Hepatocyte (in vitro differentiated cells): ENCODE data around the gene TCTA. TPM values are rescaled to one million over a fixed set of nuclear protein-coding genes. Genes with fewer than 3 reads are reported as not detected.

Experiments used
- DNase-seq: peaks from one replicate; pipeline ENCODE4 v3.0.0-alpha.2; 2016; ENCODE audit warnings: low spot score
- H2AFZ ChIP-seq: fragments of 200-600 bp; sonication (generic); 2 replicates; pipeline ENCODE4 v1.6.0; 2016; ENCODE audit warnings: antibody characterized with exemption, mild to moderate bottlenecking
- H3K27ac ChIP-seq: fragments of 200-600 bp; sonication (generic); 2 replicates; pipeline ENCODE4 v1.5.1; 2016; ENCODE audit warnings: mild to moderate bottlenecking
- H3K27me3 ChIP-seq: fragments of 200-600 bp; sonication (generic); 2 replicates; pipeline ENCODE4 v1.6.1; 2016
- H3K36me3 ChIP-seq: fragments of 200-600 bp; sonication (generic); replicated peaks from 2 replicates; pipeline ENCODE4 v1.5.1; 2016; ENCODE audit warnings: low read depth; ENCODE audit not compliant: insufficient read depth
- H3K4me1 ChIP-seq: fragments of 200-600 bp; sonication (generic); 2 replicates; pipeline ENCODE4 v1.5.1; 2016; ENCODE audit warnings: mild to moderate bottlenecking, moderate library complexity; ENCODE audit not compliant: insufficient read depth
- H3K4me2 ChIP-seq: fragments of 200-600 bp; sonication (generic); 2 replicates; pipeline ENCODE4 v1.6.0; 2016
- H3K4me3 ChIP-seq: fragments of 200-600 bp; sonication (generic); 2 replicates; pipeline ENCODE4 v1.5.1; 2016; ENCODE audit warnings: mild to moderate bottlenecking
- H3K79me2 ChIP-seq: fragments of 200-600 bp; sonication (generic); 2 replicates; pipeline ENCODE4 v1.6.0; 2017; ENCODE audit warnings: mild to moderate bottlenecking
- H3K9me2 ChIP-seq: fragments of 200-600 bp; sonication (generic); replicated peaks from 2 replicates; pipeline ENCODE4 v1.6.0; 2017; ENCODE audit warnings: mild to moderate bottlenecking; ENCODE audit not compliant: insufficient read depth
- H3K9me3 ChIP-seq: fragments of 200-600 bp; sonication (generic); 2 replicates; pipeline ENCODE4 v1.5.1; 2016; ENCODE audit warnings: low read depth, mild to moderate bottlenecking
- H4K20me1 ChIP-seq: fragments of 200-600 bp; sonication (generic); 2 replicates; pipeline ENCODE4 v1.6.0; 2016; ENCODE audit warnings: mild to moderate bottlenecking; ENCODE audit not compliant: insufficient read depth, poor library complexity, severe bottlenecking
- CTCF ChIP-seq: fragments of 200-600 bp; sonication (generic); IDR thresholded peaks from 2 replicates; pipeline ENCODE4 v1.5.1; 2016; ENCODE audit warnings: antibody characterized with exemption, mild to moderate bottlenecking; ENCODE audit not compliant: poor library complexity
- EZH2 ChIP-seq: fragments of 200-600 bp; sonication (generic); IDR thresholded peaks from 2 replicates; pipeline ENCODE4 v1.6.1; 2016; ENCODE audit warnings: antibody characterized with exemption, mild to moderate bottlenecking, borderline replicate concordance
- EZH2phosphoT487 ChIP-seq: fragments of 200-600 bp; sonication (generic); IDR thresholded peaks from one replicate; pipeline ENCODE4 v1.6.1; 2018; ENCODE audit warnings: antibody characterized with exemption, mild to moderate bottlenecking, low read depth, moderate library complexity; ENCODE audit not compliant: unreplicated experiment, severe bottlenecking
- WGBS: methylation state at CpG from one replicate; pipeline ENCODE4 v1.1.6; 2016; ENCODE audit warnings: low lambda C conversion rate; ENCODE audit errors: missing lambda C conversion rate; 5-methylcytosine and 5-hydroxymethylcytosine counted together
- polyA plus RNA-seq: library from polyadenylated mRNA; unstranded; fragments of >200 nt; fragmentation: Nextera tagmentation; extraction: Ambion mirVana; gene quantifications from 2 replicates; pipeline ENCODE4 v1.2.1, GENCODE V29; 2016
- total RNA-seq: library from RNA; depleted of rRNA; stranded (reverse); fragments of >200 nt; gene quantifications from 2 replicates; pipeline ENCODE4 v1.2.3, GENCODE V29; 2014

TCTA gene
- total and polyA plus RNA-seq, 2 experiments from 2014 or later, result 20.9 to 31.6 TPM

DNA sequence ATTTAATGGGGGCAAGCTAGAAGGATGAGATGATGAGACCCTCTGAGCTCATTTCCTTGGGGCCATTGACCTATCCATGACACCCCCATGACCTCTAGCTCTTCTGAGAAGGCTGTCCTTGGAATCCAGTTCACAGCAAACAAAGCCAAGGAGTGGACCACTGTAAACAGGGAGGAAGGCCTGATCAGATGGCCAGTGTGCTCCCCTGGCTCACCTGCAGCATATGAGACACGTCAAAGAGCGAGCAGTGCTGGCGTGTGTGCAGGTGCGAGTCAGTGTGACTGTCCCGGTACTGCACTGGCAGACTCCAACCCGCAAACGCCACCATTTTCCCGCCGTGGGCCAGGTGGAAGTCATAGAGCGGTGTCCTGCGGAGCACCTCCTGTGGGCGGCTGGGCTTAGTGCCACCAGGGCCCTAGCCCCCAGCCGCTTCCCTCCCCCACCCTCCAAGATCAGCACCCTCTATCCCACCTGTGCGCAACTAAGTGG is 9.7 kb downstream of the TCTA start:
- no peaks in the 10 kb centered on the region for H3K9me2 ChIP-seq
- 32% methylated on average over 12 of the region's 14 CpGs for WGBS
- peaks cover 7% of the 10 kb centered on the region for H3K79me2 ChIP-seq
- peak overlapping the region; percentile 16 for H2AFZ ChIP-seq
- H3K27ac ChIP-seq, result peak overlapping the region; percentile 72
- H3K9me3 ChIP-seq, result no peaks in the 10 kb centered on the region
- no peaks in the 10 kb centered on the region for H3K27me3 ChIP-seq
- peaks cover 17% of the 10 kb centered on the region for H3K4me1 ChIP-seq
- H3K36me3 ChIP-seq, result no peaks in the 10 kb centered on the region
- TF ChIP-seq EZH2phosphoT487 (no peak), CTCF (no peak), EZH2 (no peak)
- DNase-seq, result no peak
- H3K4me2 ChIP-seq, result peak overlapping the region; percentile 83
- no peaks in the 10 kb centered on the region for H4K20me1 ChIP-seq
- peak overlapping the region; percentile 34 for H3K4me3 ChIP-seq

DNA sequence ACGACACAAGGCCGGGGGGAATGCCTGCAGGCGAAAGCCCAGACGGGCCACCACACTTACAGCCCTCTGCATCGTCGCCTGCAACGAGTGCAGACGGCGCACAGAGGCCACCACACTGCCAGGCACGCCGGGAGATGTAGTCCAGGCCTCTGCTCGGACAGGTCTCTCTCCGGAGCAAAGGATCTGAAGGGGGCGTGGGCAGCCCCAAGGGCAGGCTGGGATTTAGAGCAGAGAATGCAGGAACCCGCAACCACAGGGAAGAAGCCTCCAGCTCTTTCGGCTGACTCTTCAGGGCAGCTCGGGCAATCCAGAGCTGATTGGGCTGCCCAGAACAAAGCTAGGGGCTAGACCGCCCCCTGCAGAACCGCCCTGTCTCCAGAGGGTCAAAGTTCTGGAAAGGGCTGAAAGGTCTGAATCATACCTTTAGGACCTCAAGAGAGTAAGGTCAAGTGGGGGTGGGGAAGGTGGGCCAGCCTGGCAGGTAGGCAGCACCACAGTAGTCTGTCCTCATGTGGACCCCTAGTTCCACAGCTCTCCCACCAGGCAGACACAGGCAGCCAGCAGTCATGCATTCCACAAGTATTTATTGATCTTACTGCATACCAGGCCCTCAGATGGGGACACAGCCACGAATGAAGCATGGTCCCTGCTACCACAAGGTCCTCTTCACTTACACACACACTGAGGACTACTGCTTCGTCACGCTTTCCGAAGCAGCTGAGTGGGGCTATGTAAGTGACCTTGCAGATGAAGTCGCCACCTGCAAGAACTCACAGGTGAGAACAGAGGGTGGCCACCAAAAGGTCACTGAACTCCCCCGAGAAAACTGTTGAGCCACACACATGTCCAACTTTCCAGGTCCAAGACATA is 10.4 kb downstream of the TCTA start, which contains the start of gene AMT:
Gene AMT, minus strand, starts transcription at position 95 of the 870 bp plus-strand sequence. Its CDS starts 23 bp downstream, at position 72.
- H3K36me3 ChIP-seq, result no peaks in the 10 kb centered on the region

DNA sequence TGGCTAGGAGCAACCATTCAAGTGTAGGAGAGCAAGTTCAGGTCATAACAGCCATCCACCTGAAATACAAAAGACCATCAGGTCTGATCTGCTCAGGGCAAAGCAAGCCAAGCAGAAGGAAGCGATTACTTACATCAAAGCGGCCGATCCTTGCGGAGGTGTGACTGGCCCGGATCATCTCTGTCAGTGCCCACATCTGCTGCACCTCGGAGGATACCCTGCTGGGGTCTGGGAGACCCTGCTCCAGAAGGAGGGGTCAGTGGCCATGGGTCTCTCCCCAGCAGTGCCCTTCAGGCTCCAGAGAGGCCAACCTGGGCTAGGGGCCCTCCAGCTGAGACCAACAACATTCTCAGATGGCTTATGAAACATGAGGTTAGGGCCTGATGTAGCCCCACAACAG is 12.6 kb downstream of the TCTA start:
- H3K4me1 ChIP-seq, result peaks cover 20% of the 10 kb centered on the region
- no peak overlapping the region for H2AFZ ChIP-seq
- DNase-seq, result no peak
- H3K4me2 ChIP-seq, result no peak overlapping the region
- no peak overlapping the region for H3K4me3 ChIP-seq
- H3K27me3 ChIP-seq, result no peaks in the 10 kb centered on the region
- WGBS, result 93% methylated on average over 6 of the region's 6 CpGs
- H3K9me3 ChIP-seq, result no peaks in the 10 kb centered on the region
- H3K36me3 ChIP-seq, result no peaks in the 10 kb centered on the region
- H3K79me2 ChIP-seq, result peaks cover 16% of the 10 kb centered on the region
- no peaks in the 10 kb centered on the region for H4K20me1 ChIP-seq
- TF ChIP-seq EZH2phosphoT487 (no peak), EZH2 (no peak), CTCF (no peak)
- no peak overlapping the region for H3K27ac ChIP-seq
- no peaks in the 10 kb centered on the region for H3K9me2 ChIP-seq

More for the DNA sequence above, 10.4 kb downstream of the TCTA start, which contains the start of gene AMT:
- no peaks in the 10 kb centered on the region for H3K9me3 ChIP-seq
- no peaks in the 10 kb centered on the region for H3K27me3 ChIP-seq
- TF ChIP-seq EZH2phosphoT487, result no peak
- TF ChIP-seq CTCF, result no peak
- TF ChIP-seq EZH2, result no peak
- peak within 1 kb of the TSS; percentile 16 for H2AFZ ChIP-seq
- peak within 1 kb of the TSS; percentile 34 for H3K4me3 ChIP-seq
- H3K4me2 ChIP-seq, result peak within 1 kb of the TSS; percentile 83
- H3K79me2 ChIP-seq, result peaks cover 8% of the 10 kb centered on the region
- 23% methylated on average over 25 of the region's 25 CpGs for WGBS
- DNase-seq, result peak; percentile 74
- H4K20me1 ChIP-seq, result no peaks in the 10 kb centered on the region
- H3K4me1 ChIP-seq, result peaks cover 17% of the 10 kb centered on the region
- H3K27ac ChIP-seq, result peak within 1 kb of the TSS; percentile 72
- no peaks in the 10 kb centered on the region for H3K9me2 ChIP-seq
